Activated CD4-positive, alpha-beta T cell treated with anti-CD3 and anti-CD28 coated beads, Interleukin-2, Interleukin-6, amounts not matched to agents 100 ng/mL and 50 ng/mL, durations not matched to agents 16 hours and 8 hours (primary cell): Measurements from ENCODE around the gene FAM237B.

Source experiments
- DNase-seq: peaks from one replicate; pipeline ENCODE4 v3.0.0-alpha.2; 2020

FAM237B gene

DNA sequence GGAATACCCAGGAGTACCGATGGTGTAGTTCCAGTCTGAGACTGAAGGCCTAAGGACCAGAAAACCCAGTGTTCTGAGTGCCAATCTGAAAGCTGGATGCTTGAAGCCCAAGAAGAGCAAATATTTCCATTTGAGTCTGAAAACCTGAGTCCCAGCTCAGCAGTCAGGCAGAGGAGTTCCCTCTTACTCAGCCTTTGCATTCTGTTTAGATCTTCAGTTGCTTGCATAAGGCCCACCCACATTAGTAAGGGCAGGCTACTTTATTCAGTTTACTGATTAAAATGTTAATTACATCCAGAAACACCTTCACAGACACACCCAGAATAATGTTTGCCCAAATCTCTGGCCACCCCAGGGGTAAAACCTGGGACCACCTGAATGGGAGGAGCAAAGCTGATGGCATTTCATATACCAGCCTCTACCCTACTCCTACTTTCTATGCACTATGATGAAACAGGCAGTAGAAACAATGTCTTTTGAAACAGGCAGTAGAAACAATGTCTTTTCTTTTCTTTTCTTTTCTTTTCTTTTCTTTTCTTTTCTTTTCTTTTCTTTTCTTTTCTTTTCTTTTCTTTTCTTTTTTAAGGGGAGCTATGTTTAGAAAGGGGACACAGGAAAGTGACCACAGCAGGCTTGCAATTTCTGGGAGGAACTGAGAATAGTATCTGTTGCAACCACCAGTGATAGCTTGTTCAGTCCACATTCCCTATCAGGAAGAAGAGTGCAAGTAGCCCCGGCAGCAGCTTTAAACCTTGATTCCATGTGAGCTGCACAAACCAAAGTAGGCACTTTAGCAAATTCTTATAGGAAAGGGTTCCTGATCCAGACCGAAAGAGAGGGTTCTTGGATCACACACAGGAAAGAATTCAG is 30.6 kb downstream of the FAM237B start:
- DNase-seq: no peak

DNA sequence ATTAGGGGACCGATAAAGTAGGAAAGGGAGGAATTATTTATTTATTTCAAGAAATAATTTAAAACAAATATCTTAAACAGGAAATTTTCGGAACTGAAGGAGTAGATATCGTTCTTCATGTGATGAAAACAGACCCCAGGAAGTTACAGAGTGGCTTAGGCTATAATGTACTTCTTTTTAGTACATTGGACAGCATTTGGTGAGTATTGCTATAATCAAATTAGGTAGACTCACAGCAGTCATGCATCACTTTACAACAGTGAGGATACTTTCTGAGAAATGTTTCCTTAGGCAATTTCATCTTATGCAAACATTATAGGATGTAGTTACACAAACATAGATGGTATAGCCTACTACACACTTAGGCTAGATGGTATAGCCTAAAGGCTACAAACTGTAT is 33.0 kb downstream of the FAM237B start:
- DNase-seq: no peak

DNA sequence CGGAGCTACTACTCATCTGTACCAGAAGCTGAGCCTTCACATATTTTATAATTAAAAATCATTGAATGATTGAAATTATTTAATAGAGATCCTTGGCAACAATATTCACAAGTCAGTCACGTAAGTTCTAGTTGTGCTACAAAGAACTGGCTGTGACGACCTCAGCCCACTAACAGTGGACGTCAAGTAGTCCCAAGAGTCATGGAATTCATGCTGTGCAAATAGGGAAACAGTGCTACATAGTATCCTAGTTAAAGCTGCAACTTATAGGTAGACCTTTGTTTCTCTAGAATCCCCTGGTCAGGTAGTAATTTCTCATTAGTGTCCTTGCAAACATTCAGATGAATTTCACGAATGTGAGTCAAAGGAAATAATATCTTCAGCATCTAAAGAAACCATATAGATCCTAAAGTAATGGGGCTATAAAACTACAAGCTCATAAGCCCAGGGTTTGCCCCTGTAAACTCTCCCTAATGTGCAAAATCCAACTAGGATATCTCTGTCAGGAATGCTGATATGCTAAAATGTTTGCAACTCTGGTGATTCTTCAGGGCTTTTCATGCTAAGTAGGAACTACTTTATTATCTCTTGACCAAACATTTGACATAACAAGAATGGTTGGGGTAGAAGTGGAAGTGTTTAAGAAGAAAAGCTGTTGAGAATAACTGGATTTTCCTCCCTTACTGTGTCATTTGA is 44.9 kb downstream of the FAM237B start:
- no peak for DNase-seq

DNA sequence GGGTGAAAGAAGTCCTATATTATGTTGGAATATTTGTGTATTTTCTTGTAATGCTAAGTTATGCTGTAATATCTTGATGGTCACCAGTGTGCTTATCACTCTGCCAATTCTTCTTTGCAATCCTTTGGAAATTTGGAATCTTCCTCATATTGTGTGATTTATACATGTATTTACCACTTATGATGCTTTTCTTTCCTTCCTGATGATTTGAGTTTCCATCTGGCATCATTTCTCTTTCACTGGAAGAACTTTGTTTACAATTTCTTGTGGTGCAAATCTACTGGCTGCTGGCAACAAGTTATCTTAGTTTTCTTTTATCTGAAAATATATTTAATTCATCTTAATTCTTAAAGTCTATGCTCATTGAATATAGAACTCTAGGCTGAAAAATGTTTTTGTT is 46.9 kb downstream of the FAM237B start:
- no peak for DNase-seq

DNA sequence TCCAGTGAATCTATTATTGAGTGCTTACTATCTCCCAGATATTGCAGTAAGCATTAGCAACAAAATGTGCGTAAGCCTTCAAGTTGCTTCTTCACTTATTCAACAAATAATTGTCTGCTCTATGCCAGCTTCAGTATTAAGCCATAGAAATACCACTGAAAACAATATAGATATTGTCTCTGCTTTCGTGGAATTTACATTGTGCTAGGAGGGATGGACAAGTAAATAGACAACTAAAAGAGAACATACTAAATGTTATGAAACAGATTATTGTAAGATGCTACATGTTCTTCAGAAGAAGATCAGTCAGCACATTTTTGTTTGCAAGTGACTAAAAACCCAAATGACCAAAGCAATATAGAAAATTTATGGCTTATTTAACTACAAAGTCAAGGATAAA is 48.9 kb downstream of the FAM237B start:
- no peak for DNase-seq

DNA sequence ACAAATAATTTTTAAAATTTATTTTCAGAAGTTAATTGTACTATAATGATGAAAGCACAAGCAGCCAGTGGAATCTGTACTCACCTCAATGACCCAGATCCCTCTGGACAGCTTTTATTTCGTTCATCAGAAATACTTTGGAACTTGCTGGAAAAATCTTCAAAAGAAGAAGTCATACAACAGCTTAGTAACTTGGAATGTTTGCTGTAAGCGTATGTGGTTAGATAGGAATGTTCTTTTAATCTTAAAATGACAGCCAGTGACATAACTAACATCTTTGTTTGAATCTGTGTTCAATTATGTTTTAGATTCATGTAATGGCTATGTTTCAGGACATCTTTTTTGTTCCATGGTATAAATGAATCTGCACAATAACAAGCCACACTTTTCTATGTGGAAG is 49.4 kb downstream of the FAM237B start:
- no peak for DNase-seq

DNA sequence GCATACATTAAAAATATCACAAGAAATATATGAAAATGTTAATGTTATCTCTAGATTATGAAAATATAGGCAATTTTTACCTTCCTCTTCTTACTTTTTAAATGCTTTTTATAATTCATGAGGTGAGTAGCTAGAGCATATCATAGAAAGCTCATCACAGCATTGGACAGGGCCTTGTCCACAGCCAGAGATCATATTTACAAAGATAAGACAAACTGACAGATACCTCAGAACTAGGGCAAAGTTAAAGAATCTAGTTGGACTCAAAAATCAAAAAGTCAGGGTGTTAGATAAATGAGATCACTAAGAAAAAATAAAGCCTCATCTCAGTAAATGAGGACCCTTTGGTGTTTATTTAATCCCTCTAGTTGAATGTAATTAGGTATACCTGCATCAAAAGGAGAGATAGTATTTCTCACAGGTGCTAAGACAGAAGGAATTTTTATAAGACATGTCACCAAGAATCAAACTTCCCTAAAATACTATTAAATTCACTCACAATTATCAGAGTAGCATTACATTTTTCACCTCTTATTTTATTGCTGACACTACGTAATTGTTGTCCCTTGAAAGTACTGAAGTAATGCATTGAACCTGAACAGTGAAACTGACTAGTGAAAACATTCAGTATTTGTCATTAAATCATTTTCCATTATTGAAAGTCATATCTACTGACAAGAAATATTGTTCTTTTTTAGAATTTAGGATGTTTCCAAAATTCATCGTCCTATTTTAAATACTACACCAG is 50.5 kb downstream of the FAM237B start:
- no peak for DNase-seq

DNA sequence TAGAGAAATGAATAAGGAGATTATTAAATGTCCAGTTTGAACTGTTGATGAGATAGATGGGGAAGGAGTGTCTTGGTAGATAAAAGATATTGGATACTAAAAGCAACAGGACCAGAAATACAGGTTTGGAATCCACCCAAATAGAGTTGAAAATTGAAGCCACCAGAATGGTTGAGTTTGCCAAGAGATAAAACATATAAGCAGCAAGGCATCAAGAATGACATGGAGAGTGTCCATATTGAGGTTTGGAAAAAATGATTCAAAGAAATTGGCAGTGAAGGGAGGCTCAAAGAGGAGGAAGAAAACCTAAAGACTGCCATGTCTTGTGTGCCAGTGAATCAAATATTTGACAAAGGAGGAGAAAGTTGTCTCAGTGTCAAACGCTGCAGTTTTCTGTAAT is 51.9 kb downstream of the FAM237B start:
- no peak for DNase-seq

DNA sequence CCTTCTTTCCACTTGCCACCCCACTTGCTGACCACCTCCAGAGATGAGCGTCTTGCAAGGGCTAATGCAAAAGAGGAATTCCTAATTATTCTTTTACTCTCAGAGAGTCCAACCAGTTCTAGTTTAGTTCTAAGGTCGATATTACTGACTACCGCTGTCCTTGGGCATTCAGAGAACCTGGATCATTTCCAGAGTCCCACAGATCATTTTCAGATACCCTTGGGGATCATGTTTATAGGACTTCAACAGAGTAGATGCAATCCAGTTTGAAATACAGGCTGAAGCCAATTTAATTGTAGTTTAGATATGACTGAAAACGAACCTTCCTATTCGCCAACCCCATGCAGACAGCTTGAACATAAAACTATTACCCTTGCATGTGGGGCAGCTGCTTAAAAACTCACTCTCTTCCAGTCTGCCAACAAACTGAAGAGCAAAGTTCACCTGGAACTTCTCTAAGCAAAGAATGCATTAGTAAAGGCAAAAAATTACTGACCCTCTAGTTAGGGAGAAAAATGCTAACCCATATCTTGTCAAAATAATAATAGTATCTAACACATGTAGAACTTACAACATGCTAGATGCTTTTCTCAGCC is 53.7 kb downstream of the FAM237B start:
- DNase-seq: no peak

DNA sequence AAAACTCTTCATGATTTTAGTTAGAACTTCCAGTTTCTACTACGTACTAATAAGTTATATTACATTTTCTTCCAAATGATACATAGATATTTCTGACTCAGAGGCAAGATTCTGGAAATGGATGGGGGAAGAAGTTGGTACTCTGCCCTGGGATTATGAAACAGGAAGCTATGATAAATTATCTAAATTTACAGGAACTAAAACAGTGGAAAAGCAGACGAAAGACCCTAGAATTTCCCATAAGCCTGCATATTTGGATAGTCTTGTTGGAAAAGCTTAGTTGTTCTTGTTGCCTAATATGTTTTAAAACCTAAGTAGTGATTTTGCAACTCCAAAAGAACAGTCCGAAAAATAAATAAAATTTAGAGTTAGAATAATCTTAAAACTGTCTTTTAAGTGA is 54.3 kb downstream of the FAM237B start:
- no peak for DNase-seq
